B cell (primary cell): Measurements from ENCODE around the gene LARP4. TPM values are rescaled to one million over a fixed set of nuclear protein-coding genes. Genes with fewer than 3 reads are reported as not detected.
A peak's percentile ranks its signal among the peaks of the same experiment; 100 is the strongest.
"Not testable (repeated sequence)": the region's sequence is repeated elsewhere in the genome, so short reads cannot be mapped to it uniquely, and the experiment has no call there.

Experiments
- ATAC-seq: fragments of 200-7000 bp; cut with Tn5 transposase; one replicate; pipeline ENCODE4 v1.10.0; 2021; ENCODE audit warnings: low read depth, mild to moderate bottlenecking, moderate number of reproducible peaks, moderate library complexity
- CTCF ChIA-PET: fragments of 350-600 bp; sonication (Branson Sonifier 250); formaldehyde crosslinking; loops from one replicate; lab custom pipeline; 2021; ENCODE audit warnings: antibody characterized with exemption, inconsistent platforms; lab: Charles Lee
- POLR2A ChIA-PET: fragments of 350-600 bp; sonication (Branson Sonifier 250); formaldehyde crosslinking; loops from one replicate; lab custom pipeline; 2021; ENCODE audit warnings: antibody characterized with exemption; lab: Charles Lee
- DNase-seq: peaks from one replicate; pipeline ENCODE4 v3.0.0; 2013
- H2AFZ ChIP-seq: 2 replicates; pipeline ENCODE4 v1.6.1; 2012; ENCODE audit warnings: mild to moderate bottlenecking, low read depth, low read length; ENCODE audit not compliant: insufficient read depth, poor library complexity, severe bottlenecking
- H3K27ac ChIP-seq, 2 donors: 1 replicate in 1 of 2; 2 replicates in 1 of 2; pipeline ENCODE4 v1.5.1; 2012 to 2013; ENCODE audit warnings: low read length in 2 of 2, mild to moderate bottlenecking in 2 of 2, moderate library complexity in 1 of 2
- H3K27me3 ChIP-seq, 4 experiments: fragments of 200-600 bp in 1 of 4; sonication (generic) in 1 of 4; replicated peaks in 1 of 4; 1 replicate in 2 of 4; 2 replicates in 2 of 4; pipeline versions ENCODE4 v1.6.1 to v1.7.0; 2013 to 2016; ENCODE audit warnings: low read length in 3 of 4, mild to moderate bottlenecking in 2 of 4, mixed read lengths in 1 of 4, moderate library complexity in 1 of 4; ENCODE audit not compliant: insufficient read depth in 4 of 4, control insufficient read depth in 3 of 4; ENCODE audit errors: control extremely low read depth in 1 of 4
- H3K36me3 ChIP-seq, 2 experiments: replicated peaks in 1 of 2; 1 replicate in 1 of 2; 2 replicates in 1 of 2; pipeline versions ENCODE4 v1.6.1 to v1.7.1; 2013; ENCODE audit warnings: low read length in 1 of 2; ENCODE audit not compliant: insufficient read depth in 2 of 2, control insufficient read depth in 1 of 2; ENCODE audit errors: control extremely low read depth in 1 of 2, extremely low read depth in 1 of 2
- H3K4me1 ChIP-seq, 2 donors: fragments of 200-600 bp in 1 of 2; sonication (generic) in 1 of 2; 1 replicate in 1 of 2; 2 replicates in 1 of 2; pipeline versions ENCODE4 v1.5.1 to v1.6.1; 2013 to 2017; ENCODE audit warnings: low read length in 2 of 2; ENCODE audit not compliant: control insufficient read depth in 2 of 2, insufficient read depth in 2 of 2
- H3K4me2 ChIP-seq: replicated peaks from 2 replicates; pipeline ENCODE3; 2012; ENCODE audit warnings: mild to moderate bottlenecking, low read depth, low read length; ENCODE audit not compliant: poor library complexity, severe bottlenecking
- H3K4me3 ChIP-seq, 5 experiments: fragments of 200-600 bp in 1 of 5; sonication (generic) in 1 of 5; 1 replicate in 3 of 5; 2 replicates in 2 of 5; pipeline versions ENCODE4 v1.5.1 to v1.7.0; 2011 to 2016; ENCODE audit warnings: low read length in 4 of 5, mild to moderate bottlenecking in 4 of 5, low read depth in 2 of 5, control low read depth in 1 of 5, moderate library complexity in 1 of 5; ENCODE audit not compliant: insufficient read depth in 1 of 5; ENCODE audit errors: control extremely low read depth in 1 of 5, extremely low read depth in 1 of 5
- H3K79me2 ChIP-seq: fragments of 200-600 bp; sonication (generic); one replicate; pipeline ENCODE4 v1.6.0; 2016; ENCODE audit warnings: low read length; ENCODE audit not compliant: control insufficient read depth, insufficient read depth
- H3K9ac ChIP-seq: fragments of 200-600 bp; sonication (generic); 2 replicates; pipeline ENCODE4 v1.6.1; 2017; ENCODE audit warnings: mild to moderate bottlenecking, low read length, moderate library complexity
- H3K9me3 ChIP-seq, 3 donors: one replicate each; pipeline versions ENCODE4 v1.6.1 to v1.7.1; 2013; ENCODE audit warnings: low read length in 2 of 3; ENCODE audit not compliant: control insufficient read depth in 2 of 3, insufficient read depth in 1 of 3; ENCODE audit errors: control extremely low read depth in 1 of 3
- H4K20me1 ChIP-seq: 2 replicates; pipeline ENCODE4 v1.6.0; 2012; ENCODE audit warnings: mild to moderate bottlenecking, low read length; ENCODE audit not compliant: insufficient read depth, control insufficient read depth, poor library complexity, severe bottlenecking
- H3K27ac Mint-ChIP-seq: one replicate; pipeline ENCODE4 v1.8.0; 2021; ENCODE audit warnings: mixed read lengths
- H3K27me3 Mint-ChIP-seq: one replicate; pipeline ENCODE4 v1.8.0; 2021; ENCODE audit warnings: mixed read lengths
- H3K4me1 Mint-ChIP-seq: one replicate; pipeline ENCODE4 v1.8.0; 2021; ENCODE audit warnings: mixed read lengths
- H3K4me3 Mint-ChIP-seq: one replicate; pipeline ENCODE4 v1.8.0; 2021; ENCODE audit warnings: mixed read lengths
- H3K9me3 Mint-ChIP-seq: one replicate; pipeline ENCODE4 v1.8.0; 2022; ENCODE audit warnings: mixed read lengths; ENCODE audit not compliant: insufficient read depth
- CTCF ChIP-seq: fragments of 200-600 bp; IDR thresholded peaks from one replicate; pipeline ENCODE4 v1.8.0; 2022; ENCODE audit warnings: antibody characterized with exemption, mild to moderate bottlenecking
- EZH2 ChIP-seq: IDR thresholded peaks from 2 replicates; pipeline ENCODE4 v1.6.1; 2012; ENCODE audit warnings: borderline replicate concordance, low read depth, mild to moderate bottlenecking, moderate library complexity, low read length; ENCODE audit not compliant: insufficient read depth, poor library complexity, severe bottlenecking
- WGBS: methylation state at CpG from one replicate; pipeline ENCODE4 v1.1.5; 2013; ENCODE audit warnings: missing lambda C conversion rate; ENCODE audit not compliant: insufficient coverage; 5-methylcytosine and 5-hydroxymethylcytosine counted together
- intact Hi-C: fragments of 100-400 bp; cut with micrococcal nuclease; formaldehyde crosslinking; loops from one replicate; pipeline ENCODE4 v1.10.0; 2022
- polyA plus RNA-seq: library from polyadenylated mRNA; depleted of rRNA; stranded (reverse); fragments of >200 nt; gene quantifications from 2 replicates; pipeline ENCODE4 v1.2.3, GENCODE V29; 2012
- total RNA-seq, 2 donors: library from RNA; stranded (reverse); fragments of 120-200 nt in 1 of 2; gene quantifications; 1 replicate in 1 of 2; 2 replicates in 1 of 2; pipeline versions ENCODE4 v1.2.3 to v1.2.4, GENCODE V29; 2013 to 2022

The LARP4 gene
- total and polyA plus RNA-seq, 2 donors (not counting 1 experiment from before 2014, with no cell fraction given), result 5.5 to 48.4 TPM

GRCh38 chr12:50521781-50522180 lies 121.1 kb downstream of the LARP4 start:
- H3K4me3 ChIP-seq, H3K36me3 ChIP-seq, H4K20me1 ChIP-seq, H3K27ac Mint-ChIP-seq, H3K9me3 Mint-ChIP-seq, H3K27me3 Mint-ChIP-seq, ATAC-seq, H3K27me3 ChIP-seq, H3K9ac ChIP-seq, H3K4me2 ChIP-seq, H3K4me3 Mint-ChIP-seq, H2AFZ ChIP-seq, DNase-seq: not testable (repeated sequence)
- Histone ChIP-seq H3K9me3 (peaks cover 0 to 13% (median 3%) of the 10 kb centered on the region in 3 donors), H3K4me1 (peaks cover 62 to 83% of the 10 kb centered on the region in 2 donors), H3K79me2 (peaks cover 88% of the 10 kb centered on the region), H3K27ac (peak overlapping the region; percentile 2 to 85)
- CTCF ChIA-PET, result interaction anchor here (1.1 to 2.6 kb wide), 3 partner anchors 13 to 116 kb away, joined by 3 to 13 read pairs (median 6); no protein-coding TSS in a partner anchor
- POLR2A ChIA-PET, result interaction anchor here (0.9 kb wide), 1 partner anchor 123 kb away, joined by 7 read pairs; no protein-coding TSS in a partner anchor
- intact Hi-C loops, result loop anchor here (10.0 kb wide), 1 partner anchor 53 kb away; no protein-coding TSS in a partner anchor
- H3K4me1 Mint-ChIP-seq, result peaks cover 46% of the 10 kb centered on the region
- WGBS, result 100% methylated on average over 3 of the region's 4 CpGs

- no CpG with 5 or more reads among the region's 1 CpG for WGBS
- Histone ChIP-seq H3K4me1 (peaks cover 56 to 76% of the 10 kb centered on the region in 2 donors), H3K27me3 (no peaks in the 10 kb centered on the region), H3K4me3 (no peak overlapping the region), H4K20me1 (peaks cover 11% of the 10 kb centered on the region), H3K79me2 (peaks cover 93% of the 10 kb centered on the region), H3K27ac (peak overlapping the region in 1 of 2 donors; percentile 54), H2AFZ (no peak overlapping the region), H3K36me3 (peaks cover 0 to 6% of the 10 kb centered on the region in 2 experiments), H3K9me3 (peaks cover 0 to 13% (median 3%) of the 10 kb centered on the region in 3 donors), H3K4me2 (no peak overlapping the region), H3K9ac (no peak overlapping the region)
- Mint-ChIP-seq H3K9me3 (no peaks in the 10 kb centered on the region), H3K27ac (no peak overlapping the region), H3K27me3 (no peaks in the 10 kb centered on the region), H3K4me3 (no peak overlapping the region), H3K4me1 (peaks cover 58% of the 10 kb centered on the region)
- DNase-seq (no peak), ATAC-seq (no peak)
- no peak for TF ChIP-seq EZH2
- TF ChIP-seq CTCF, result no peak
- ChIA-PET CTCF (interaction anchor here (0.6 to 3.0 kb wide), 4 partner anchors 10 to 115 kb away, joined by 3 to 13 read pairs (median 4); no protein-coding TSS in a partner anchor), POLR2A (interaction anchor here (0.6 kb wide), 1 partner anchor 56 kb away, joined by 4 read pairs; no protein-coding TSS in a partner anchor)
- intact Hi-C loops, result loop anchor here (10.0 kb wide), 1 partner anchor 51 kb away; no protein-coding TSS in a partner anchor
Measured at GRCh38 chr12:50523772-50524171, 123.1 kb downstream of the LARP4 start.
